ENCODE data around the gene KCNJ2.

KCNJ2 gene

GRCh38 chr17:70159980-70160379 is 9.4 kb upstream of the KCNJ2 start:
- Histone ChIP-seq H3K4me3 (ENCODE audit: low read length) (no peak overlapping the region), H3K4me1 (ENCODE audit: control insufficient read depth, insufficient read depth, low read length) (no peaks in the 10 kb centered on the region)
- no peak for DNase-seq (ENCODE audit: low read depth)

GRCh38 chr17:70161519-70161918 is 7.8 kb upstream of the KCNJ2 start:
- H3K4me1 ChIP-seq (ENCODE audit: control insufficient read depth, insufficient read depth, low read length), result no peaks in the 10 kb centered on the region
- H3K36me3 ChIP-seq (ENCODE audit: control insufficient read depth, insufficient read depth, low read length, severe bottlenecking), result no peaks in the 10 kb centered on the region
- H3K27me3 ChIP-seq (replicated peaks; ENCODE audit: control insufficient read depth, insufficient read depth, low read length), result no peaks in the 10 kb centered on the region
- no peaks in the 10 kb centered on the region for H3K9me3 ChIP-seq (ENCODE audit: control insufficient read depth, low read length)
- DNase-seq (ENCODE audit: low read depth), result no peak
- no peak overlapping the region for H3K9ac ChIP-seq (ENCODE audit: low read length)
- H3K4me3 ChIP-seq (ENCODE audit: low read length), result no peak overlapping the region

More at GRCh38 chr17:70159980-70160379, 9.4 kb upstream of the KCNJ2 start:
- no peak overlapping the region for H3K9ac ChIP-seq (ENCODE audit: low read length)
- H3K36me3 ChIP-seq (ENCODE audit: control insufficient read depth, insufficient read depth, low read length, severe bottlenecking), result no peaks in the 10 kb centered on the region
- no peaks in the 10 kb centered on the region for H3K9me3 ChIP-seq (ENCODE audit: control insufficient read depth, low read length)
- no peaks in the 10 kb centered on the region for H3K27me3 ChIP-seq (replicated peaks; ENCODE audit: control insufficient read depth, insufficient read depth, low read length)

- Histone ChIP-seq H3K9me3 (ENCODE audit: control insufficient read depth, low read length) (no peaks in the 10 kb centered on the region), H3K27me3 (replicated peaks; ENCODE audit: control insufficient read depth, insufficient read depth, low read length) (no peaks in the 10 kb centered on the region), H3K9ac (ENCODE audit: low read length) (no peak overlapping the region), H3K36me3 (ENCODE audit: control insufficient read depth, insufficient read depth, low read length, severe bottlenecking) (no peaks in the 10 kb centered on the region), H3K4me3 (ENCODE audit: low read length) (no peak overlapping the region), H3K4me1 (ENCODE audit: control insufficient read depth, insufficient read depth, low read length) (peaks cover 11% of the 10 kb centered on the region)
- DNase-seq (ENCODE audit: low read depth), result no peak
Measured at GRCh38 chr17:70165383-70165782, 3.9 kb upstream of the KCNJ2 start.

- H3K4me3 ChIP-seq (ENCODE audit: low read length), result no peak overlapping the region
- no peak for DNase-seq (ENCODE audit: low read depth)
- H3K27me3 ChIP-seq (replicated peaks; ENCODE audit: control insufficient read depth, insufficient read depth, low read length), result no peaks in the 10 kb centered on the region
- H3K9ac ChIP-seq (ENCODE audit: low read length), result no peak overlapping the region
- peaks cover 16% of the 10 kb centered on the region for H3K4me1 ChIP-seq (ENCODE audit: control insufficient read depth, insufficient read depth, low read length)
- H3K9me3 ChIP-seq (ENCODE audit: control insufficient read depth, low read length), result no peaks in the 10 kb centered on the region
- no peaks in the 10 kb centered on the region for H3K36me3 ChIP-seq (ENCODE audit: control insufficient read depth, insufficient read depth, low read length, severe bottlenecking)
Measured at GRCh38 chr17:70166615-70167014, 2.7 kb upstream of the KCNJ2 start.

GRCh38 chr17:70168044-70168976 is 1.0 kb upstream of the KCNJ2 start:
- peaks cover 26% of the 10 kb centered on the region for H3K4me1 ChIP-seq (ENCODE audit: control insufficient read depth, insufficient read depth, low read length)
- DNase-seq (ENCODE audit: low read depth), result peak; percentile 60
- H3K4me3 ChIP-seq (ENCODE audit: low read length), result peak overlapping the region; percentile 87
- no peaks in the 10 kb centered on the region for H3K27me3 ChIP-seq (replicated peaks; ENCODE audit: control insufficient read depth, insufficient read depth, low read length)
- no peaks in the 10 kb centered on the region for H3K36me3 ChIP-seq (ENCODE audit: control insufficient read depth, insufficient read depth, low read length, severe bottlenecking)
- no peaks in the 10 kb centered on the region for H3K9me3 ChIP-seq (ENCODE audit: control insufficient read depth, low read length)
- H3K9ac ChIP-seq (ENCODE audit: low read length), result peak overlapping the region; percentile 79

GRCh38 chr17:70169709-70170597 is 621 bp downstream of the KCNJ2 start:
- H3K4me3 ChIP-seq (ENCODE audit: low read length), result peak overlapping the region; percentile 87
- H3K9me3 ChIP-seq (ENCODE audit: control insufficient read depth, low read length), result no peaks in the 10 kb centered on the region
- H3K27me3 ChIP-seq (replicated peaks; ENCODE audit: control insufficient read depth, insufficient read depth, low read length), result no peaks in the 10 kb centered on the region
- DNase-seq (ENCODE audit: low read depth), result peak; percentile 64
- H3K9ac ChIP-seq (ENCODE audit: low read length), result peak overlapping the region; percentile 78
- H3K36me3 ChIP-seq (ENCODE audit: control insufficient read depth, insufficient read depth, low read length, severe bottlenecking), result no peaks in the 10 kb centered on the region
- H3K4me1 ChIP-seq (ENCODE audit: control insufficient read depth, insufficient read depth, low read length), result peaks cover 27% of the 10 kb centered on the region

- Histone ChIP-seq H3K4me1 (ENCODE audit: control insufficient read depth, insufficient read depth, low read length) (peaks cover 27% of the 10 kb centered on the region), H3K4me3 (ENCODE audit: low read length) (no peak overlapping the region), H3K9ac (ENCODE audit: low read length) (no peak overlapping the region), H3K27me3 (replicated peaks; ENCODE audit: control insufficient read depth, insufficient read depth, low read length) (no peaks in the 10 kb centered on the region), H3K9me3 (ENCODE audit: control insufficient read depth, low read length) (no peaks in the 10 kb centered on the region), H3K36me3 (ENCODE audit: control insufficient read depth, insufficient read depth, low read length, severe bottlenecking) (peaks cover 11% of the 10 kb centered on the region)
- no peak for DNase-seq (ENCODE audit: low read depth)
Measured at GRCh38 chr17:70171159-70171558, 1.8 kb downstream of the KCNJ2 start.

GRCh38 chr17:70172449-70172848 is 3.1 kb downstream of the KCNJ2 start:
- peak; percentile 5 for DNase-seq (ENCODE audit: low read depth)
- Histone ChIP-seq H3K9me3 (ENCODE audit: control insufficient read depth, low read length) (no peaks in the 10 kb centered on the region), H3K9ac (ENCODE audit: low read length) (no peak overlapping the region), H3K4me3 (ENCODE audit: low read length) (no peak overlapping the region), H3K36me3 (ENCODE audit: control insufficient read depth, insufficient read depth, low read length, severe bottlenecking) (peaks cover 14% of the 10 kb centered on the region), H3K27me3 (replicated peaks; ENCODE audit: control insufficient read depth, insufficient read depth, low read length) (no peaks in the 10 kb centered on the region), H3K4me1 (ENCODE audit: control insufficient read depth, insufficient read depth, low read length) (peaks cover 27% of the 10 kb centered on the region)

GRCh38 chr17:70172923-70173322 is 3.6 kb downstream of the KCNJ2 start:
- H3K27me3 ChIP-seq (replicated peaks; ENCODE audit: control insufficient read depth, insufficient read depth, low read length), result no peaks in the 10 kb centered on the region
- no peaks in the 10 kb centered on the region for H3K9me3 ChIP-seq (ENCODE audit: control insufficient read depth, low read length)
- H3K36me3 ChIP-seq (ENCODE audit: control insufficient read depth, insufficient read depth, low read length, severe bottlenecking), result peaks cover 14% of the 10 kb centered on the region
- H3K9ac ChIP-seq (ENCODE audit: low read length), result no peak overlapping the region
- DNase-seq (ENCODE audit: low read depth), result peak; percentile 7
- peaks cover 25% of the 10 kb centered on the region for H3K4me1 ChIP-seq (ENCODE audit: control insufficient read depth, insufficient read depth, low read length)
- H3K4me3 ChIP-seq (ENCODE audit: low read length), result no peak overlapping the region

GRCh38 chr17:70173681-70174080 is 4.3 kb downstream of the KCNJ2 start:
- Histone ChIP-seq H3K9me3 (ENCODE audit: control insufficient read depth, low read length) (no peaks in the 10 kb centered on the region), H3K4me1 (ENCODE audit: control insufficient read depth, insufficient read depth, low read length) (peaks cover 21% of the 10 kb centered on the region), H3K36me3 (ENCODE audit: control insufficient read depth, insufficient read depth, low read length, severe bottlenecking) (peaks cover 14% of the 10 kb centered on the region), H3K27me3 (replicated peaks; ENCODE audit: control insufficient read depth, insufficient read depth, low read length) (no peaks in the 10 kb centered on the region), H3K4me3 (ENCODE audit: low read length) (no peak overlapping the region), H3K9ac (ENCODE audit: low read length) (no peak overlapping the region)
- no peak for DNase-seq (ENCODE audit: low read depth)

GRCh38 chr17:70181376-70181775 is 12.0 kb downstream of the KCNJ2 start:
- H3K4me3 ChIP-seq (ENCODE audit: low read length), result no peak overlapping the region
- H3K4me1 ChIP-seq (ENCODE audit: control insufficient read depth, insufficient read depth, low read length), result peaks cover 9% of the 10 kb centered on the region
- H3K36me3 ChIP-seq (ENCODE audit: control insufficient read depth, insufficient read depth, low read length, severe bottlenecking), result peaks cover under 1% of the 10 kb centered on the region
- H3K27me3 ChIP-seq (replicated peaks; ENCODE audit: control insufficient read depth, insufficient read depth, low read length), result no peaks in the 10 kb centered on the region
- no peak for DNase-seq (ENCODE audit: low read depth)
- H3K9ac ChIP-seq (ENCODE audit: low read length), result no peak overlapping the region
- H3K9me3 ChIP-seq (ENCODE audit: control insufficient read depth, low read length), result no peaks in the 10 kb centered on the region

Measured in adipocyte (in vitro differentiated cells).